HL-60 (cell line): Measurements from ENCODE around the gene ZNF213.

ENCODE experiments used
- DNase-seq, 2 experiments: peaks; one replicate each; pipeline ENCODE4 v3.0.0-alpha.2; 2010 to 2020; ENCODE audit warnings: low read depth in 1 of 2, low spot score in 1 of 2
- H3K27ac ChIP-seq: fragments of 250-450 bp; sonication (Bioruptor Pico); replicated peaks from 2 replicates; pipeline ENCODE4 v1.5.1; 2020; ENCODE audit warnings: mild to moderate bottlenecking, moderate library complexity
- H3K27me3 ChIP-seq: fragments of 250-450 bp; sonication (Bioruptor Pico); 2 replicates; pipeline ENCODE4 v1.5.1; 2021; ENCODE audit warnings: mild to moderate bottlenecking, moderate library complexity; ENCODE audit not compliant: insufficient read depth, poor library complexity, severe bottlenecking
- H3K4me3 ChIP-seq: replicated peaks from 2 replicates; pipeline ENCODE4 v1.5.1; 2011; ENCODE audit warnings: mild to moderate bottlenecking, control low read depth, low read length; ENCODE audit not compliant: insufficient read depth
- GABPA ChIP-seq: IDR thresholded peaks from 2 replicates; pipeline ENCODE4 v1.6.1; 2012; ENCODE audit warnings: low read depth
- POLR2AphosphoS5 ChIP-seq: IDR thresholded peaks from 2 replicates; pipeline ENCODE4 v1.6.1; 2012; ENCODE audit warnings: low read depth
- SPI1 ChIP-seq: IDR thresholded peaks from 2 replicates; pipeline ENCODE4 v1.6.1; 2012; ENCODE audit warnings: low read depth, mild to moderate bottlenecking, borderline replicate concordance
- TF ChIP-seq, protein P1 (sequence below): IDR thresholded peaks from one replicate; pipeline ENCODE4 v1.5.1; 2011; ENCODE audit warnings: low read length, control low read depth, inconsistent platforms; ENCODE audit not compliant: insufficient read depth
- TF ChIP-seq, protein P2 (sequence below): IDR thresholded peaks from 2 replicates; pipeline ENCODE4 v1.6.1; 2012; ENCODE audit warnings: low read depth; ENCODE audit not compliant: insufficient replicate concordance

ZNF213 gene

GRCh38 chr16:3098459-3099394 lies 36.1 kb upstream of the ZNF213 start, which contains the start of gene ZSCAN10:
TSS of gene ZSCAN10 (minus strand) at chr16:3099294. CDS start at chr16:3092937, 6,357 bp downstream.
- Histone ChIP-seq H3K27me3 (no peaks in the 10 kb centered on the region), H3K27ac (0 out of 2 replicates have a peak within 1 kb of the TSS, but pooled peaks have one; percentile 11), H3K4me3 (no peak within 1 kb of the TSS)
- TF ChIP-seq SPI1, result no peak
- TF ChIP-seq POLR2AphosphoS5, result no peak
- TF ChIP-seq, protein P1, sequence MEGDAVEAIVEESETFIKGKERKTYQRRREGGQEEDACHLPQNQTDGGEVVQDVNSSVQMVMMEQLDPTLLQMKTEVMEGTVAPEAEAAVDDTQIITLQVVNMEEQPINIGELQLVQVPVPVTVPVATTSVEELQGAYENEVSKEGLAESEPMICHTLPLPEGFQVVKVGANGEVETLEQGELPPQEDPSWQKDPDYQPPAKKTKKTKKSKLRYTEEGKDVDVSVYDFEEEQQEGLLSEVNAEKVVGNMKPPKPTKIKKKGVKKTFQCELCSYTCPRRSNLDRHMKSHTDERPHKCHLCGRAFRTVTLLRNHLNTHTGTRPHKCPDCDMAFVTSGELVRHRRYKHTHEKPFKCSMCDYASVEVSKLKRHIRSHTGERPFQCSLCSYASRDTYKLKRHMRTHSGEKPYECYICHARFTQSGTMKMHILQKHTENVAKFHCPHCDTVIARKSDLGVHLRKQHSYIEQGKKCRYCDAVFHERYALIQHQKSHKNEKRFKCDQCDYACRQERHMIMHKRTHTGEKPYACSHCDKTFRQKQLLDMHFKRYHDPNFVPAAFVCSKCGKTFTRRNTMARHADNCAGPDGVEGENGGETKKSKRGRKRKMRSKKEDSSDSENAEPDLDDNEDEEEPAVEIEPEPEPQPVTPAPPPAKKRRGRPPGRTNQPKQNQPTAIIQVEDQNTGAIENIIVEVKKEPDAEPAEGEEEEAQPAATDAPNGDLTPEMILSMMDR, result no peak
- TF ChIP-seq, protein P2, sequence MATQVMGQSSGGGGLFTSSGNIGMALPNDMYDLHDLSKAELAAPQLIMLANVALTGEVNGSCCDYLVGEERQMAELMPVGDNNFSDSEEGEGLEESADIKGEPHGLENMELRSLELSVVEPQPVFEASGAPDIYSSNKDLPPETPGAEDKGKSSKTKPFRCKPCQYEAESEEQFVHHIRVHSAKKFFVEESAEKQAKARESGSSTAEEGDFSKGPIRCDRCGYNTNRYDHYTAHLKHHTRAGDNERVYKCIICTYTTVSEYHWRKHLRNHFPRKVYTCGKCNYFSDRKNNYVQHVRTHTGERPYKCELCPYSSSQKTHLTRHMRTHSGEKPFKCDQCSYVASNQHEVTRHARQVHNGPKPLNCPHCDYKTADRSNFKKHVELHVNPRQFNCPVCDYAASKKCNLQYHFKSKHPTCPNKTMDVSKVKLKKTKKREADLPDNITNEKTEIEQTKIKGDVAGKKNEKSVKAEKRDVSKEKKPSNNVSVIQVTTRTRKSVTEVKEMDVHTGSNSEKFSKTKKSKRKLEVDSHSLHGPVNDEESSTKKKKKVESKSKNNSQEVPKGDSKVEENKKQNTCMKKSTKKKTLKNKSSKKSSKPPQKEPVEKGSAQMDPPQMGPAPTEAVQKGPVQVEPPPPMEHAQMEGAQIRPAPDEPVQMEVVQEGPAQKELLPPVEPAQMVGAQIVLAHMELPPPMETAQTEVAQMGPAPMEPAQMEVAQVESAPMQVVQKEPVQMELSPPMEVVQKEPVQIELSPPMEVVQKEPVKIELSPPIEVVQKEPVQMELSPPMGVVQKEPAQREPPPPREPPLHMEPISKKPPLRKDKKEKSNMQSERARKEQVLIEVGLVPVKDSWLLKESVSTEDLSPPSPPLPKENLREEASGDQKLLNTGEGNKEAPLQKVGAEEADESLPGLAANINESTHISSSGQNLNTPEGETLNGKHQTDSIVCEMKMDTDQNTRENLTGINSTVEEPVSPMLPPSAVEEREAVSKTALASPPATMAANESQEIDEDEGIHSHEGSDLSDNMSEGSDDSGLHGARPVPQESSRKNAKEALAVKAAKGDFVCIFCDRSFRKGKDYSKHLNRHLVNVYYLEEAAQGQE, result no peak
- no peak for TF ChIP-seq GABPA
- DNase-seq, result no peak

DNA sequence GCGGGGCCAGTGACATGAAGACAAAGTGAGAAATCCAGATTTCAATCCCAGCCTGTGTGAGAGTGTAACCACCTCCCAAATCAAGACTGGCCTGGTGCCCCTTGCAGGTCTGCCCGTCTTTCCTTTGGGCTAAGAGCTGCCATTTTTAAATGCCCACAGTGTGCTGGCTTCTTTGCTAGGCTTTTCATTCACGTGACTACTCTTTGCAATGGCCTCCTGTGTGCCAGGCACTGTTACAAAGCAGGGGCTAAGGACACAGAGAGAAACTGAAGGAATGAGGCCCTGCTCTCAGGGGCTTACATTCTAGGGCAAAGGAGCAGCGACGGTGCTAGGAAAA lies 35.5 kb upstream of the ZNF213 start:
- no peak for DNase-seq
- Histone ChIP-seq H3K27ac (no peak overlapping the region), H3K4me3 (no peak overlapping the region), H3K27me3 (no peaks in the 10 kb centered on the region)
- no peak for TF ChIP-seq POLR2AphosphoS5
- TF ChIP-seq GABPA, result no peak
- TF ChIP-seq, protein P2, result no peak
- TF ChIP-seq SPI1, result no peak
- TF ChIP-seq, protein P1, result no peak

DNA sequence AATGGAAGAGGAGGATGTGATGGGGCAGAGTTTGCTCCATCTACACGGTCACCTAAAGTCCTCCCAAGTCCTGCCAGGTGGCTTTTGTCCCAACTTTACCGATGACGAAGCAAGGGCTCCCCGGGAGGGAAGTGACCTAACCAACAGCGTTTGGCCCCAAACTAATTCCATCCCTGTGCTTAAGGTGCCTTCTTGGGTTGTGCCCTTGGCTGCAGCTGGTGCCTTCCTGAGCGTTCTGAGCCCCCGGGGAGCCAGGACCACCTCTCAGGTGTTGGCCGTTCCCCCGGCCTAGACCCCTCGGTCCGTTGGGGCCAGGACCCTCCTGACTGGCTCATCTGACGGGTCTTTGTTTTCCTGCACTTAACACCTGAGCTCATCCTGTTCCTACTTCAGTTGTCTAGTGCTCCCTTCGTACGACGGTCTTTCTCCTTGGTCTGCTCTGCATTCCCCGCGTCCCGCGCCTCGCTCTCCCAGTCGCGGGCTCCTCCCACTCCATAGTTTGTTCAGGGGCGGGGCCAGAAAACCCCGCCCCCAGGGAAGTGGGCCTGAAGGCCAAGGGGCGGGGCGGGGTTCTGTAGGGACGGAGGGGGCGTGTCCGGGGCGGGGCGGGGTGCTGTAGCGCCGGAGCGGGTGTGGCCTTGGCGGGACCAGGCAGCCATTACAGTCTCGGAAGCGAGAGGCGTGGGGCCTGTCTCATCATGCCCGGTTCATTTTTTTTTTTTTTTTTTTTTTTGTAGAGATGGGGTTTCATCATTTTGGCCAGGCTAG lies 34.9 kb upstream of the ZNF213 start:
- Histone ChIP-seq H3K27ac (0 out of 2 replicates have a peak overlapping the region, but pooled peaks have one; percentile 11), H3K27me3 (no peaks in the 10 kb centered on the region), H3K4me3 (no peak overlapping the region)
- peak; percentile 29; the same call in 1 of the 2 replicates for TF ChIP-seq SPI1
- TF ChIP-seq, protein P2, result no peak
- DNase-seq, result peak; percentile 83 to 92
